ENCODE data around the gene ELAVL3. TPM values are rescaled to one million over a fixed set of nuclear protein-coding genes. Genes with fewer than 3 reads are reported as not detected.
A peak's percentile ranks its signal among the peaks of the same experiment; 100 is the strongest.

The ELAVL3 gene
- total RNA-seq, 2 donors from 2014 or later = 0.57 to 1.5 TPM

DNA sequence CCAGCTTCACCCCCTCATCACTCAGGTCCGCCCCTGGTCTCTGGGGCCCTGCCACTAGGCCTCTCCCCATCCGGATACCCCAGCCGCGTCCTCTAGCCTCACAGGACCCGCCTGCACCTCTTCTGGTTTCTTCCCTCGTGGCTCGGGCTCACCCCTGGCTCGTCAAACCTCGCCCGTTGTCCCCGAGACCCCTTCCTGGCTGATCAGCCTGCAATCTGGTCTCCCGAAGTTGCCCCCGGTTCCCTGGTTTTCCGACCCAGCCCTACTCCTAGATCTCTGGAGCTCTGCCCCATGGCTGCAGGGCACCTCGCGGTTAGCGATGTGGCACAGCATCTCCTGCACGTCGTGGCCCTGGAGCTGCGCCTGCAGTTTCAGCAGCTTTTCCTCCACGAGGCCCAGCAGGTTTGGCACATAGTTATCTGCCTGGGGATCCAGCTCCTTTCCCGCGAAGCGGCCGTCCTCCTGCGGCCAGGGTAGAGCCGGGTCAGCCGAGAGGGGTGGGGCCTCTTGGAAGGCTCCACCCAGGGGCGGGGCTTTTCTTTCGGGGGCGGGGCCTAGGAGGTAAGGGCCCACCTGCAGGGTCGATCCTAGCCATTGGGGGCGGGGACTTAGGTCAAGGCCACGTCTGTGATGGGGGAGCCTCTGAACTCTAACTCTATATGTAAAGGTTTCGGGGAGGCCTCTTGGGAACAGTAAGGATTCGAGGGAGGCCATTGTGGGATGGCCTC lies 59.3 kb downstream of the ELAVL3 start:
- intact Hi-C loops (cut with DNase I) = no loop called here
- Histone ChIP-seq H3K27me3 (replicated peaks; ENCODE audit: insufficient read depth) (no peaks in the 10 kb centered on the region), H3K9me3 (no peaks in the 10 kb centered on the region), H3K27ac (no peak overlapping the region), H3K4me3 (no peak overlapping the region), H3K4me1 (replicated peaks) (no peaks in the 10 kb centered on the region), H3K36me3 (no peaks in the 10 kb centered on the region)
- WGBS = 40% methylated on average over 35 of the region's 36 CpGs
- TF ChIP-seq POLR2A (IDR thresholded peaks at IDR 0.05) = no peak
- no peak for TF ChIP-seq POLR2AphosphoS5 (IDR thresholded peaks at IDR 0.05)
- TF ChIP-seq CTCF (IDR thresholded peaks at IDR 0.05) = no peak
- no peak for DNase-seq (ENCODE audit: low spot score)

GRCh38 chr19:11420429-11421370 lies 60.1 kb downstream of the ELAVL3 start:
- no peak for DNase-seq (ENCODE audit: low spot score)
- H3K9me3 ChIP-seq = no peaks in the 10 kb centered on the region
- WGBS = 13% methylated on average over 46 of the region's 46 CpGs
- H3K36me3 ChIP-seq = no peaks in the 10 kb centered on the region
- TF ChIP-seq POLR2A (IDR thresholded peaks at IDR 0.05) = no peak
- TF ChIP-seq POLR2AphosphoS5 (IDR thresholded peaks at IDR 0.05) = no peak
- no peak for TF ChIP-seq CTCF (IDR thresholded peaks at IDR 0.05)
- H3K4me3 ChIP-seq = peak overlapping the region; percentile 4 to 17
- H3K27me3 ChIP-seq (replicated peaks; ENCODE audit: insufficient read depth) = no peaks in the 10 kb centered on the region
- intact Hi-C loops (cut with DNase I) = no loop called here
- H3K27ac ChIP-seq = no peak overlapping the region
- no peaks in the 10 kb centered on the region for H3K4me1 ChIP-seq (replicated peaks)

- Histone ChIP-seq H3K27me3 (replicated peaks; ENCODE audit: insufficient read depth) (no peaks in the 10 kb centered on the region), H3K9me3 (no peaks in the 10 kb centered on the region), H3K36me3 (no peaks in the 10 kb centered on the region), H3K4me3 (peak within 1 kb of the TSS; percentile 21 to 30), H3K27ac (no peak within 1 kb of the TSS), H3K4me1 (replicated peaks) (no peaks in the 10 kb centered on the region)
- TF ChIP-seq POLR2A (IDR thresholded peaks at IDR 0.05) (peak; percentile 11), CTCF (IDR thresholded peaks at IDR 0.05) (no peak)
- intact Hi-C loops (cut with DNase I) = no loop called here
- 10% methylated on average over 52 of the region's 72 CpGs for WGBS
- peak; percentile 17 for DNase-seq (ENCODE audit: low spot score)
Measured at GRCh38 chr19:11418549-11419506, 62.0 kb downstream of the ELAVL3 start, which contains the start of gene RGL3. Gene RGL3, minus strand, starts transcription at chr19:11419314. Its CDS starts 36 bp downstream, at chr19:11419278.

GRCh38 chr19:11418094-11418548 lies 62.7 kb downstream of the ELAVL3 start:
- H3K4me3 ChIP-seq = peak overlapping the region; percentile 21 to 30
- H3K9me3 ChIP-seq = no peaks in the 10 kb centered on the region
- DNase-seq (ENCODE audit: low spot score) = no peak
- 5% methylated on average over 16 of the region's 16 CpGs for WGBS
- no peak overlapping the region for H3K27ac ChIP-seq
- no peaks in the 10 kb centered on the region for H3K36me3 ChIP-seq
- H3K4me1 ChIP-seq (replicated peaks) = no peaks in the 10 kb centered on the region
- no peaks in the 10 kb centered on the region for H3K27me3 ChIP-seq (replicated peaks; ENCODE audit: insufficient read depth)
- intact Hi-C loops (cut with DNase I) = no loop called here
- no peak for TF ChIP-seq POLR2A (IDR thresholded peaks at IDR 0.05)
- no peak for TF ChIP-seq POLR2AphosphoS5 (IDR thresholded peaks at IDR 0.05)
- TF ChIP-seq CTCF (IDR thresholded peaks at IDR 0.05) = no peak
